ENCODE results near the gene RCAN2.

RCAN2 gene

GRCh38 chr6:46323966-46324622 lies 167.2 kb downstream of the RCAN2 start:
- Mint-ChIP-seq H3K9me3 (no peaks in the 10 kb centered on the region), H3K27me3 (no peaks in the 10 kb centered on the region), H3K36me3 (ENCODE audit: insufficient read depth) (no peaks in the 10 kb centered on the region), H3K27ac (peak overlapping the region in 1 of 2 donors; percentile 87), H3K4me3 (peak overlapping the region in 1 of 2 donors; percentile 73), H3K4me1 (ENCODE audit: low read depth in 2 of 2) (peaks cover 14 to 34% of the 10 kb centered on the region in 2 donors)
- ATAC-seq (replicated peaks) (no peak), DNase-seq (no peak)

- Mint-ChIP-seq H3K27me3 (no peaks in the 10 kb centered on the region), H3K27ac (peak overlapping the region in 1 of 2 donors; percentile 87), H3K36me3 (ENCODE audit: insufficient read depth) (no peaks in the 10 kb centered on the region), H3K9me3 (no peaks in the 10 kb centered on the region), H3K4me3 (peak overlapping the region; percentile 0 to 73), H3K4me1 (ENCODE audit: low read depth in 2 of 2) (peaks cover 14 to 34% of the 10 kb centered on the region in 2 donors)
- no peak for DNase-seq
- ATAC-seq (replicated peaks), result peak; percentile 16
These were observed 167.8 kb downstream of the RCAN2 start for GRCh38 chr6:46323312-46323965.

- Mint-ChIP-seq H3K27ac (no peak overlapping the region), H3K4me1 (ENCODE audit: low read depth in 2 of 2) (peaks cover 10 to 26% of the 10 kb centered on the region in 2 donors), H3K9me3 (no peaks in the 10 kb centered on the region), H3K27me3 (no peaks in the 10 kb centered on the region), H3K36me3 (ENCODE audit: insufficient read depth) (no peaks in the 10 kb centered on the region), H3K4me3 (no peak overlapping the region)
- ATAC-seq (replicated peaks) (no peak), DNase-seq (no peak)
These were observed 170.7 kb downstream of the RCAN2 start for GRCh38 chr6:46320505-46320904.

DNA sequence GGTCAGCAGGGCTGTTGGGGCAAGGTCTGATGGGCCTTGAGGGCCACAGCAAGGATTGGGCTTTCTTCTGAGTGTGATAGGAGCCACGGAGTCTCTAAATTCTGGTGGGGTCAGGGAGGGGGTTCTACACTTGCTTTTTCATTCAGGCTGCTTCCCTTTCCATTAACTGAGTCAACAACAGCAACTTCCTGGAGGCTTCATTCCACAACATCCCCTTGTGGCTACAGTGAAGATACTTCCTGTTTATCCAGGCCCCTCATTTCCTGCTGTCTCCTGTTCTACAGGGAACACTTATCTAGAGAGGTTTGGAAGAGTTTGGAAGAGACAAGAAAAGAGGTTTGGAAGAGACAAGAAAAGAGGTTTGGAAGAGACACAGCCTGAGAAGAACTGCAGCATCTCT lies 175.7 kb downstream of the RCAN2 start:
- Mint-ChIP-seq H3K27me3 (no peaks in the 10 kb centered on the region), H3K27ac (peak overlapping the region in 1 of 2 donors; percentile 33), H3K4me1 (ENCODE audit: low read depth in 2 of 2) (peaks cover 6 to 11% of the 10 kb centered on the region in 2 donors), H3K9me3 (no peaks in the 10 kb centered on the region), H3K4me3 (no peak overlapping the region), H3K36me3 (ENCODE audit: insufficient read depth) (no peaks in the 10 kb centered on the region)
- no peak for ATAC-seq (replicated peaks)
- no peak for DNase-seq

- no peak overlapping the region for H3K27ac Mint-ChIP-seq
- ATAC-seq (replicated peaks), result no peak
- no peaks in the 10 kb centered on the region for H3K36me3 Mint-ChIP-seq (ENCODE audit: insufficient read depth)
- H3K4me3 Mint-ChIP-seq, result no peak overlapping the region
- H3K9me3 Mint-ChIP-seq, result no peaks in the 10 kb centered on the region
- no peak for DNase-seq
- no peaks in the 10 kb centered on the region for H3K27me3 Mint-ChIP-seq
- peaks cover 6 to 11% of the 10 kb centered on the region in 2 donors for H3K4me1 Mint-ChIP-seq (ENCODE audit: low read depth in 2 of 2)
These were observed 178.6 kb downstream of the RCAN2 start for GRCh38 chr6:46312654-46313053.

GRCh38 chr6:46310196-46310595 lies 181.1 kb downstream of the RCAN2 start:
- Mint-ChIP-seq H3K4me1 (ENCODE audit: low read depth in 2 of 2) (peaks cover 2 to 3% of the 10 kb centered on the region in 2 donors), H3K36me3 (ENCODE audit: insufficient read depth) (no peaks in the 10 kb centered on the region), H3K27ac (no peak overlapping the region), H3K27me3 (no peaks in the 10 kb centered on the region), H3K4me3 (no peak overlapping the region), H3K9me3 (no peaks in the 10 kb centered on the region)
- DNase-seq (no peak), ATAC-seq (replicated peaks) (no peak)

GRCh38 chr6:46306431-46306830 lies 184.8 kb downstream of the RCAN2 start:
- H3K9me3 Mint-ChIP-seq, result no peaks in the 10 kb centered on the region
- H3K4me3 Mint-ChIP-seq, result no peak overlapping the region
- no peak overlapping the region for H3K27ac Mint-ChIP-seq
- no peaks in the 10 kb centered on the region for H3K36me3 Mint-ChIP-seq (ENCODE audit: insufficient read depth)
- no peak for ATAC-seq (replicated peaks)
- H3K27me3 Mint-ChIP-seq, result no peaks in the 10 kb centered on the region
- no peak for DNase-seq
- H3K4me1 Mint-ChIP-seq (ENCODE audit: low read depth in 2 of 2), result no peaks in the 10 kb centered on the region

GRCh38 chr6:46305833-46306232 lies 185.4 kb downstream of the RCAN2 start:
- H3K9me3 Mint-ChIP-seq, result no peaks in the 10 kb centered on the region
- H3K4me1 Mint-ChIP-seq (ENCODE audit: low read depth in 2 of 2), result no peaks in the 10 kb centered on the region
- no peak overlapping the region for H3K4me3 Mint-ChIP-seq
- H3K27me3 Mint-ChIP-seq, result no peaks in the 10 kb centered on the region
- DNase-seq (no peak), ATAC-seq (replicated peaks) (no peak)
- no peaks in the 10 kb centered on the region for H3K36me3 Mint-ChIP-seq (ENCODE audit: insufficient read depth)
- no peak overlapping the region for H3K27ac Mint-ChIP-seq

- no peaks in the 10 kb centered on the region for H3K4me1 Mint-ChIP-seq (ENCODE audit: low read depth in 2 of 2)
- H3K36me3 Mint-ChIP-seq (ENCODE audit: insufficient read depth), result no peaks in the 10 kb centered on the region
- H3K27me3 Mint-ChIP-seq, result no peaks in the 10 kb centered on the region
- DNase-seq (no peak), ATAC-seq (replicated peaks) (no peak)
- H3K27ac Mint-ChIP-seq, result no peak overlapping the region
- H3K9me3 Mint-ChIP-seq, result no peaks in the 10 kb centered on the region
- no peak overlapping the region for H3K4me3 Mint-ChIP-seq
These were observed 186.0 kb downstream of the RCAN2 start for GRCh38 chr6:46305236-46305635.

DNA sequence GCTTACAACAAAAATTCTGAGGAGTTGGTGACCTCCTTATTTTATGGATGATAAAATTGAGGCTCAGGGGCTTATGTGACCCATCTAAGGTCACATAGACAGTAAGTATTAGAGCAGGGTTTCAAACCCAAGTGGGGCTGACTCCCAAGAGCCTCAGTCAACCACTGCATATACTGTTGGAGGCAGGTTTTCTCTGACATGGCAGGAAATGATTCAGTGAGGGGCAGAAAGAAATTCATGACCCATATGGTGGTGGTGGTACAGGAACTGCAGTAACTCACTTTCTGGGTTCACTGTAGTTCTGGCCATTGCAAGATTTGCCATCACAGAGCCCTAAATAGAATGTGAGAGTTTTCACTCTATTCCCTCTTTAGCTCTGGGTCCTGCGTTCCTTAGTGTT lies 188.4 kb downstream of the RCAN2 start:
- DNase-seq, result no peak
- Mint-ChIP-seq H3K9me3 (no peaks in the 10 kb centered on the region), H3K27ac (no peak overlapping the region), H3K36me3 (ENCODE audit: insufficient read depth) (no peaks in the 10 kb centered on the region), H3K4me3 (no peak overlapping the region), H3K27me3 (no peaks in the 10 kb centered on the region), H3K4me1 (ENCODE audit: low read depth in 2 of 2) (no peaks in the 10 kb centered on the region)
- ATAC-seq (replicated peaks), result no peak

DNA sequence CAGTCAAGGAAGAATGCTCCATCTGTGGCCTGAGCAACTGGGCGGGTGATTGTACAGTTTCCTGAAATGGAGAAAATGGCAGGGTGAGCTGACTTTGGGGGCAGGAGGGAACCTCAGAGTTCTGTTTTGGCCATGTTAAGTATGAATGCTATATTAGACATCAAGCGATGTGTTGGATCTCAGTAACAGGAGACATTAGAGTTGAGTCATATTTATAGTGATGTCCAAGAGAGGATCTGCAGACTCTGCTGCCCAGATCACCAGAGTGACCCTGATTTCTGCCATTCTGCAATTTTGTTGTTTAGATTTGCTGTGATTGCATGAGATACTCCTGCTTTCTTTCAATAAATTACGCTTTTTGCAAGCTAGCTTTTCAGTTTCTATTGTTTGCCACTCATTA lies 189.1 kb downstream of the RCAN2 start:
- no peak overlapping the region for H3K27ac Mint-ChIP-seq
- no peak overlapping the region for H3K4me3 Mint-ChIP-seq
- no peak for DNase-seq
- no peaks in the 10 kb centered on the region for H3K4me1 Mint-ChIP-seq (ENCODE audit: low read depth in 2 of 2)
- H3K27me3 Mint-ChIP-seq, result no peaks in the 10 kb centered on the region
- H3K36me3 Mint-ChIP-seq (ENCODE audit: insufficient read depth), result no peaks in the 10 kb centered on the region
- H3K9me3 Mint-ChIP-seq, result no peaks in the 10 kb centered on the region
- no peak for ATAC-seq (replicated peaks)

- no peaks in the 10 kb centered on the region for H3K36me3 Mint-ChIP-seq (ENCODE audit: insufficient read depth)
- H3K4me1 Mint-ChIP-seq (ENCODE audit: low read depth in 2 of 2), result no peaks in the 10 kb centered on the region
- no peaks in the 10 kb centered on the region for H3K9me3 Mint-ChIP-seq
- no peaks in the 10 kb centered on the region for H3K27me3 Mint-ChIP-seq
- H3K27ac Mint-ChIP-seq, result no peak overlapping the region
- ATAC-seq (replicated peaks) (no peak), DNase-seq (no peak)
- H3K4me3 Mint-ChIP-seq, result no peak overlapping the region
These were observed 192.0 kb downstream of the RCAN2 start for GRCh38 chr6:46299253-46299652.

DNA sequence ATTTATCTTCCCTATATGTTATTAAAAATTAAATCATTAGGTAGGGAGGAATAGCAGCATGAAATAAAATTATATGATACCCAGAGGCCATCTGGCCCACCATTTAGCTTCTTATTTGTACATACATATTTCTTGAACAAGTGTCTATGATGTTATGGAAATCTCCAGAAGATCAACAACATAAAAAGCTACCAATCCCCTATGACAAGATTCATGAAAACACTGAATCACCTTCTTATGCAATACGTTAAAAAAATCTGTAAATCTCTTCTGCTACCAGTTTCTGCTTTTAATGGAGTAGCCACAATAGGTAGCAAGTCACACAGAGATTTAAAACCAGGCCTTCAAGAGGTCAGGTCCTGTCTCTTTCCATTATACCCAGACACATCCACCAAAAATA lies 194.7 kb downstream of the RCAN2 start:
- no peak overlapping the region for H3K27ac Mint-ChIP-seq
- no peak for ATAC-seq (replicated peaks)
- H3K4me1 Mint-ChIP-seq (ENCODE audit: low read depth in 2 of 2), result no peaks in the 10 kb centered on the region
- no peaks in the 10 kb centered on the region for H3K9me3 Mint-ChIP-seq
- no peak overlapping the region for H3K4me3 Mint-ChIP-seq
- H3K36me3 Mint-ChIP-seq (ENCODE audit: insufficient read depth), result no peaks in the 10 kb centered on the region
- no peaks in the 10 kb centered on the region for H3K27me3 Mint-ChIP-seq
- no peak for DNase-seq

DNA sequence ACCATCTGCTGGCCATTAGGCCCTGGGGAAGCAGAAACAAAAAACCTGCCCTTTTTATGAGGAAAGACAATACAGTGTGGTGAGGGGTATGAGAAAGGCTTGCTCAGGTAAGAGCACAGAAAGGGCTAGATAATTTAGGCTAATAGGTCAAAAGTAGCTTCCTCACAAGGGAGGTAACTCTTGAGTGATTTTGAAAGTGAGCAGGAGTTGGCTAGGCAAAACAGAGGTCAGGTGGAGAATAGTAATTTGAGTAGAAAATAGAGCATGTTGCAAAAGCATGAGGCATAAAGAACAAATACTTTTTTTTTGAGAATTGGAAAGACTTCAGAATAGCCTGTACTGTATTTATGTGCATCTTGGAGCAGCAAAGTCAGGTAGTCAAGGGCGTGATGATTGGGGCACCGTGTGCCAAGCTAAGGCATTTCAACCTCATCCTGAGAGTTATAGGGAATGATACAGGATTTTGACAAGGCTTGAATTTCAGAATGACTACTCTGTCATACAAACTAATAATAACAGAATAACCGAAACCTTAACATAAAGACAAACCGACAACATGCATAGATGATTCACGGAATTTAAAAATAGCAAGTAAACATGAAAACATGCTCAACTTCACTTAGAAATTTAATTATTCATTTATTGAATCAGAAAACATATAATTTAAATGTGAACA lies 197.5 kb downstream of the RCAN2 start:
- no peaks in the 10 kb centered on the region for H3K9me3 Mint-ChIP-seq

More for the DNA sequence above, 197.5 kb downstream of the RCAN2 start:
- Mint-ChIP-seq H3K4me3 (no peak overlapping the region), H3K27ac (no peak overlapping the region), H3K27me3 (no peaks in the 10 kb centered on the region), H3K4me1 (ENCODE audit: low read depth in 2 of 2) (peaks cover 0 to 2% of the 10 kb centered on the region in 2 donors), H3K36me3 (ENCODE audit: insufficient read depth) (no peaks in the 10 kb centered on the region)
- no peak for DNase-seq
- ATAC-seq (replicated peaks), result no peak

Data from effector memory CD8-positive, alpha-beta T cell (primary cell).